Caco-2 (cell line): ENCODE results near the gene CSK. TPM values are rescaled to one million over a fixed set of nuclear protein-coding genes. Genes with fewer than 3 reads are reported as not detected.

Experiments used
- BruUV-seq: library from RNA; stranded (reverse); fragments of 400-500 nt; replicated peaks from 2 replicates; lab custom pipeline; 2021; lab: Mats Ljungman, UMichigan
- CTCF ChIA-PET: fragments of 300-600 bp; sonication (Branson Sonifier 250); formaldehyde crosslinking; loops from one replicate; lab custom pipeline; 2022; ENCODE audit warnings: antibody characterized with exemption; lab: Charles Lee
- POLR2A ChIA-PET: fragments of 300-600 bp; sonication (Branson Sonifier 250); formaldehyde crosslinking; loops from one replicate; lab custom pipeline; 2022; ENCODE audit warnings: antibody characterized with exemption; lab: Charles Lee
- DNase-seq, 2 experiments: peaks; one replicate each; pipeline versions ENCODE4 v3.0.0 to v3.0.0-alpha.2; 2020 to 2022
- H3K27me3 ChIP-seq: replicated peaks from 2 replicates; pipeline ENCODE4 v1.6.0; 2011; ENCODE audit warnings: low read length; ENCODE audit not compliant: control insufficient read depth, insufficient read depth
- H3K36me3 ChIP-seq: 2 replicates; pipeline ENCODE4 v1.5.1; 2011; ENCODE audit warnings: low read length; ENCODE audit not compliant: control insufficient read depth, insufficient read depth
- H3K4me1 ChIP-seq: fragments of 250-450 bp; sonication (Bioruptor Pico); 2 replicates; pipeline ENCODE4 v1.5.1; 2020; ENCODE audit warnings: mild to moderate bottlenecking
- H3K4me3 ChIP-seq: 2 replicates; pipeline ENCODE4 v1.5.1; 2011; ENCODE audit warnings: low read depth, mild to moderate bottlenecking, control low read depth, low read length
- H3K9me3 ChIP-seq: fragments of 250-450 bp; sonication (Bioruptor Pico); 2 replicates; pipeline ENCODE4 v1.5.1; 2020; ENCODE audit warnings: mild to moderate bottlenecking, moderate library complexity
- H3K27ac Mint-ChIP-seq: one replicate; pipeline ENCODE4 v1.8.0; 2022; ENCODE audit warnings: mixed read lengths; ENCODE audit not compliant: unreplicated experiment
- H3K27me3 Mint-ChIP-seq: one replicate; pipeline ENCODE4 v1.8.0; 2022; ENCODE audit warnings: mixed read lengths; ENCODE audit not compliant: insufficient read depth, unreplicated experiment
- H3K36me3 Mint-ChIP-seq: one replicate; pipeline ENCODE4 v1.8.0; 2022; ENCODE audit warnings: mild to moderate bottlenecking, mixed read lengths; ENCODE audit not compliant: insufficient read depth, unreplicated experiment
- H3K4me1 Mint-ChIP-seq: one replicate; pipeline ENCODE4 v1.8.0; 2022; ENCODE audit warnings: low read depth, mixed read lengths; ENCODE audit not compliant: unreplicated experiment
- H3K4me3 Mint-ChIP-seq: one replicate; pipeline ENCODE4 v1.8.0; 2022; ENCODE audit warnings: mild to moderate bottlenecking, moderate library complexity, mixed read lengths; ENCODE audit not compliant: unreplicated experiment
- H3K9me3 Mint-ChIP-seq: one replicate; pipeline ENCODE4 v1.8.0; 2022; ENCODE audit warnings: mixed read lengths; ENCODE audit not compliant: unreplicated experiment
- intact Hi-C: fragments of 100-400 bp; cut with micrococcal nuclease; formaldehyde crosslinking; loops from one replicate; pipeline ENCODE4 v1.10.0; 2022; ENCODE audit not compliant: unreplicated experiment
- total RNA-seq: library from RNA; stranded (reverse); gene quantifications from 2 replicates; pipeline ENCODE4 v1.2.3, GENCODE V29; 2022
- TF ChIP-seq, protein P1 (sequence below), 2 experiments: fragments of 200-600 bp in 1 of 2; IDR thresholded peaks; 1 replicate in 1 of 2; 2 replicates in 1 of 2; pipeline versions ENCODE4 v1.5.1 to v1.8.0; 2011 to 2022; ENCODE audit warnings: antibody characterized with exemption in 1 of 2, control low read depth in 1 of 2, inconsistent platforms in 1 of 2, low read depth in 1 of 2, low read length in 1 of 2, mild to moderate bottlenecking in 1 of 2, moderate library complexity in 1 of 2; ENCODE audit not compliant: insufficient read depth in 1 of 2, severe bottlenecking in 1 of 2, unreplicated experiment in 1 of 2

The CSK gene
- total RNA-seq, 1 experiment from 2014 or later = 62.7 TPM

DNA sequence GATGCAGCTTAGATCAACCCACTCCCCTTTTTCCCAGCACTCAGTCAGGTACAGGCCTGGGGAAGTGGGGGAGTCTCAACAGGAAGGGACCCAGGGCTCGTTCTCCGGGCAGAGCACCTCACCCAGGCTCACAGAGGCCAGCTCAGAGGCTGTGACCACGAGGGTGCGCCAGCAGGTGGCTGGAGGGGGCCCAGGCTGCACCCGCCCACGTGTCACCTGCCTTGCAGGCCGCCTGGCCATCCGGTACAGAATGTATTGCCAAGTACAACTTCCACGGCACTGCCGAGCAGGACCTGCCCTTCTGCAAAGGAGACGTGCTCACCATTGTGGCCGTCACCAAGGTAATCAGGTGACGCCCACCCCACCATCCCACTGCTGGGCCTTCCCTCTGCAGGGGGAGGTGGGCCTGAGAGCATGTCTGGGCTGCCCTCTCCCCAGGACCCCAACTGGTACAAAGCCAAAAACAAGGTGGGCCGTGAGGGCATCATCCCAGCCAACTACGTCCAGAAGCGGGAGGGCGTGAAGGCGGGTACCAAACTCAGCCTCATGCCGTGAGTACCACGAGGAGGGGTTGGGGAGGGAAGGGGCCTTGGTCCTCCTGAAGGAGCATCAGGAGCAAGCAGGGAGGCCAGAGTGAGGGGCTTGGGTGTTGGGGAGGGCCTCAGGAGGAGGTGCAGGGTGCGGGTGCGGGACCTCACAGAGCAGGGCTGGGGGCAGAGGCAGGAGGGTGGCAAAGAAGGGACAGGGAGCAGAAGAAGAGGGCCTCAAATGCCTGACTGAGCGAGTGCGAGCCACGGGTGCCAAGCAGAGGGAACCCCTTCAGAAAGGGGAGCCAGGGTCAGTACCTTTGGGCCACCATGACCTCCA, 16.7 kb downstream of the CSK start:
- Mint-ChIP-seq H3K4me1 (no peaks in the 10 kb centered on the region), H3K27ac (no peak overlapping the region), H3K4me3 (no peak overlapping the region), H3K36me3 (peaks cover 25% of the 10 kb centered on the region), H3K9me3 (no peaks in the 10 kb centered on the region), H3K27me3 (no peaks in the 10 kb centered on the region)
- H3K36me3 ChIP-seq = peaks cover 6% of the 10 kb centered on the region
- intact Hi-C loops = no loop called here
- ChIA-PET POLR2A (no interaction called here), CTCF (interaction anchor here (0.6 to 2.8 kb wide), 5 partner anchors 24 to 1041 kb away, joined by 3 to 12 read pairs (median 4); no protein-coding TSS in a partner anchor)
- DNase-seq = peak in 1 of 2 experiments; percentile 28
- H3K27me3 ChIP-seq = no peaks in the 10 kb centered on the region
- H3K9me3 ChIP-seq = no peaks in the 10 kb centered on the region
- TF ChIP-seq, protein P1, sequence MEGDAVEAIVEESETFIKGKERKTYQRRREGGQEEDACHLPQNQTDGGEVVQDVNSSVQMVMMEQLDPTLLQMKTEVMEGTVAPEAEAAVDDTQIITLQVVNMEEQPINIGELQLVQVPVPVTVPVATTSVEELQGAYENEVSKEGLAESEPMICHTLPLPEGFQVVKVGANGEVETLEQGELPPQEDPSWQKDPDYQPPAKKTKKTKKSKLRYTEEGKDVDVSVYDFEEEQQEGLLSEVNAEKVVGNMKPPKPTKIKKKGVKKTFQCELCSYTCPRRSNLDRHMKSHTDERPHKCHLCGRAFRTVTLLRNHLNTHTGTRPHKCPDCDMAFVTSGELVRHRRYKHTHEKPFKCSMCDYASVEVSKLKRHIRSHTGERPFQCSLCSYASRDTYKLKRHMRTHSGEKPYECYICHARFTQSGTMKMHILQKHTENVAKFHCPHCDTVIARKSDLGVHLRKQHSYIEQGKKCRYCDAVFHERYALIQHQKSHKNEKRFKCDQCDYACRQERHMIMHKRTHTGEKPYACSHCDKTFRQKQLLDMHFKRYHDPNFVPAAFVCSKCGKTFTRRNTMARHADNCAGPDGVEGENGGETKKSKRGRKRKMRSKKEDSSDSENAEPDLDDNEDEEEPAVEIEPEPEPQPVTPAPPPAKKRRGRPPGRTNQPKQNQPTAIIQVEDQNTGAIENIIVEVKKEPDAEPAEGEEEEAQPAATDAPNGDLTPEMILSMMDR (IDR thresholded peaks at IDR 0.05; ENCODE audit: insufficient read depth in 1 of 2, low read depth in 1 of 2, low read length in 1 of 2, severe bottlenecking in 1 of 2, unreplicated experiment in 1 of 2) = no peak
- H3K4me1 ChIP-seq = no peaks in the 10 kb centered on the region
- H3K4me3 ChIP-seq = no peak overlapping the region
- no TSS peak for BruUV-seq

- no peaks in the 10 kb centered on the region for H3K27me3 Mint-ChIP-seq
- POLR2A ChIA-PET = no interaction called here
- H3K27ac Mint-ChIP-seq = no peak overlapping the region
- Histone ChIP-seq H3K4me3 (no peak overlapping the region), H3K27me3 (no peaks in the 10 kb centered on the region), H3K36me3 (peaks cover 6% of the 10 kb centered on the region), H3K4me1 (no peaks in the 10 kb centered on the region), H3K9me3 (no peaks in the 10 kb centered on the region)
- peaks cover 31% of the 10 kb centered on the region for H3K36me3 Mint-ChIP-seq
- no TSS peak for BruUV-seq
- intact Hi-C loops = no loop called here
- H3K9me3 Mint-ChIP-seq = no peaks in the 10 kb centered on the region
- peak in 1 of 2 experiments; percentile 26 for DNase-seq
- no peak overlapping the region for H3K4me3 Mint-ChIP-seq
- TF ChIP-seq, protein P1 (IDR thresholded peaks at IDR 0.05; ENCODE audit: insufficient read depth in 1 of 2, low read depth in 1 of 2, low read length in 1 of 2, severe bottlenecking in 1 of 2, unreplicated experiment in 1 of 2) = no peak
- no peaks in the 10 kb centered on the region for H3K4me1 Mint-ChIP-seq
- CTCF ChIA-PET = interaction anchor here (1.2 to 2.8 kb wide), 2 partner anchors 29 to 30 kb away, joined by 3 to 12 read pairs; no protein-coding TSS in a partner anchor
Observed at GRCh38 chr15:74799255-74799855, 17.5 kb downstream of the CSK start.

GRCh38 chr15:74799856-74800558, 18.1 kb downstream of the CSK start:
- Mint-ChIP-seq H3K4me1 (no peaks in the 10 kb centered on the region), H3K4me3 (no peak overlapping the region), H3K27me3 (no peaks in the 10 kb centered on the region), H3K9me3 (no peaks in the 10 kb centered on the region), H3K27ac (no peak overlapping the region), H3K36me3 (peaks cover 32% of the 10 kb centered on the region)
- H3K4me1 ChIP-seq = no peaks in the 10 kb centered on the region
- ChIA-PET POLR2A (no interaction called here), CTCF (interaction anchor here (0.7 to 2.8 kb wide), 6 partner anchors 12 to 160 kb away, joined by 3 to 12 read pairs (median 6); partner anchors contain the start of gene LMAN1L)
- intact Hi-C loops = loop anchor here (1.0 to 2.0 kb wide), 2 partner anchors 17 to 29 kb away; partner anchors contain the start of gene CSK
- peak; percentile 61 to 83 for DNase-seq
- TF ChIP-seq, protein P1 (IDR thresholded peaks at IDR 0.05; ENCODE audit: insufficient read depth in 1 of 2, low read depth in 1 of 2, low read length in 1 of 2, severe bottlenecking in 1 of 2, unreplicated experiment in 1 of 2) = peak; percentile 95 to 98
- H3K36me3 ChIP-seq = peaks cover 6% of the 10 kb centered on the region
- no peaks in the 10 kb centered on the region for H3K9me3 ChIP-seq
- no TSS peak for BruUV-seq
- no peaks in the 10 kb centered on the region for H3K27me3 ChIP-seq
- H3K4me3 ChIP-seq = no peak overlapping the region
